Adrenal gland (tissue), 5 donors: ENCODE results near the gene UBE3C.

Source experiments
- POLR2A ChIP-seq, 2 donors: fragments of 450-650 bp; IDR thresholded peaks; one replicate each; pipeline ENCODE4 v1.6.1; 2017; ENCODE audit warnings: antibody characterized with exemption in 2 of 2, mild to moderate bottlenecking in 2 of 2, moderate library complexity in 1 of 2
- TF ChIP-seq, protein P1 (sequence below), 6 experiments: fragments of 450-650 bp in 4 of 6; fragments of 200-600 bp in 2 of 6; sonication (generic) in 1 of 6; IDR thresholded peaks; 1 replicate in 5 of 6; 2 replicates in 1 of 6; pipeline versions ENCODE4 v1.5.1 to v1.8.0; 2016 to 2021; ENCODE audit warnings: antibody characterized with exemption in 6 of 6, mild to moderate bottlenecking in 2 of 6, moderate library complexity in 1 of 6
- donor health status: DM: no; HTN: no; CAD: no.

DNA sequence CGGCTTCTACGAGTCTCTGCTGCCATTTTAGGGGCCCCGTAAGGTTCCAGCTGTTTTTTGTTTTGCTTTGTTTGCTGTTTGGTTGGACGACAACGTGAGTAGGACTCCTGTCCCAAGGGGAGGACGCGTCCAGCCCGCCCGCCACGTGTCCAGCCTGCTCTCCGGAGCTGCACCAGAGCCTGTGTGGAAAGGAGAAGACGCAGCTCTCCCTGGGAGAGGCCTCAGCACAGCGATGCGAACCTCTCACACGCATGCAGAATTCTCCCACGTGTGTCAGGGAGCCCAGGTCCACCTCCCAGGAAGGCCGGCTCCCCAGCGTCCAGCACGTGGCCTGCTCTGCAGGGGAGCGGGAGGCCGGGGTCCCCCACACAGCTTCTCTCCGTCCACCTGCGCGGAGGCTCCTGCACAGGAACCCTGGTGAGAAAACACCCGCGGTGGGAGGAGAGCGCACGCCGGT lies 161.7 kb downstream of the UBE3C start:
- TF ChIP-seq, protein P1, sequence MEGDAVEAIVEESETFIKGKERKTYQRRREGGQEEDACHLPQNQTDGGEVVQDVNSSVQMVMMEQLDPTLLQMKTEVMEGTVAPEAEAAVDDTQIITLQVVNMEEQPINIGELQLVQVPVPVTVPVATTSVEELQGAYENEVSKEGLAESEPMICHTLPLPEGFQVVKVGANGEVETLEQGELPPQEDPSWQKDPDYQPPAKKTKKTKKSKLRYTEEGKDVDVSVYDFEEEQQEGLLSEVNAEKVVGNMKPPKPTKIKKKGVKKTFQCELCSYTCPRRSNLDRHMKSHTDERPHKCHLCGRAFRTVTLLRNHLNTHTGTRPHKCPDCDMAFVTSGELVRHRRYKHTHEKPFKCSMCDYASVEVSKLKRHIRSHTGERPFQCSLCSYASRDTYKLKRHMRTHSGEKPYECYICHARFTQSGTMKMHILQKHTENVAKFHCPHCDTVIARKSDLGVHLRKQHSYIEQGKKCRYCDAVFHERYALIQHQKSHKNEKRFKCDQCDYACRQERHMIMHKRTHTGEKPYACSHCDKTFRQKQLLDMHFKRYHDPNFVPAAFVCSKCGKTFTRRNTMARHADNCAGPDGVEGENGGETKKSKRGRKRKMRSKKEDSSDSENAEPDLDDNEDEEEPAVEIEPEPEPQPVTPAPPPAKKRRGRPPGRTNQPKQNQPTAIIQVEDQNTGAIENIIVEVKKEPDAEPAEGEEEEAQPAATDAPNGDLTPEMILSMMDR (IDR thresholded peaks at IDR 0.05) = no peak
- TF ChIP-seq POLR2A (IDR thresholded peaks at IDR 0.05) = no peak
